ENCODE measurements around the gene RANBP6. TPM values are rescaled to one million over a fixed set of nuclear protein-coding genes. Genes with fewer than 3 reads are reported as not detected.

RANBP6 gene
- 13.8 and 19.5 TPM in 2 replicates for total RNA-seq

GRCh38 chr9:6015278-6016157, at the start of gene RANBP6:
Gene RANBP6, minus strand, starts transcription at chr9:6015624. Its CDS starts 17 bp downstream, at chr9:6015607.

Other genes with a start within 250 kb of the RANBP6 start
- 4.0 and 5.0 TPM in 2 replicates for gene ERMP1, start 182.5 kb downstream of the RANBP6 start, total RNA-seq
- not detected in 2 replicates for gene MLANA, start 124.7 kb downstream of the RANBP6 start, total RNA-seq
- 0.15 and 0.17 TPM in 2 replicates for gene IL33, start 200.2 kb upstream of the RANBP6 start, total RNA-seq